ENCODE data around the gene SMARCAL1.

SMARCAL1 gene

DNA sequence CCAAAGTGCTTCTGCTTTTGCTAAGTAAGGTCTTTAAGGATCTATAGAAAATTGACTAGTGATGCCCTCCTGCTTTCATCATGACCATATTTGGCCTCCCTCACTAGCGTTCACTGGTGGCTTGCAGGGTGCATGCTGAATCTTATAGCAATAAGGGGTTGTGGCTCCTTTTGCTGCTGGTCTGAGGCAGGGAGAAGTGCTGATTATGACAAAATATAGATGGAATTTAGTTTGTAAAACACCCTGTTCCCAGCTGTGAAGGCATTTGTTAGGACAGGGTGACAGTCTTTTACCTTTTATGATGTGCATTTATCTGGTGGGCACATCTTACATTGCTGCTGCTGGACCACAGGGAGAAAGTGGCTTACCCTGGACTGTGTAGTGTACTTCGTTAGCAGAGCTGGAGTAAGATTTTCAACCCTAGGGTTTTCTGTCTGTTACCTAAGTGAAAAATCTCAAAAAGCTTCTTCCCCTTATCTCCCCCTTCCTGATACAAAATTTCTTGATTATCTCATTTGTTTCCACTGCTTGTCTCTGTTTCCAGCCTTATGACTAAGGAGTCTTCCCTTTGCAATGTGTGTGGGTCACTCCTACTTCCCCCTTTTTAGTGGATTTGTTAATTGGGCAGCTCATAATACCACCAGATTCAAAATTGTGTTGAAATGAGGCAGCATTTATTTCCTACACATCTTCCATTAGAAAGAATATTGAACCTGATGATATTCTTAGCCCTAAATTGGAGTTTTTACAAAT is 65.2 kb downstream of the SMARCAL1 start:
- DNase-seq (ENCODE audit: low read depth), result no peak

DNA sequence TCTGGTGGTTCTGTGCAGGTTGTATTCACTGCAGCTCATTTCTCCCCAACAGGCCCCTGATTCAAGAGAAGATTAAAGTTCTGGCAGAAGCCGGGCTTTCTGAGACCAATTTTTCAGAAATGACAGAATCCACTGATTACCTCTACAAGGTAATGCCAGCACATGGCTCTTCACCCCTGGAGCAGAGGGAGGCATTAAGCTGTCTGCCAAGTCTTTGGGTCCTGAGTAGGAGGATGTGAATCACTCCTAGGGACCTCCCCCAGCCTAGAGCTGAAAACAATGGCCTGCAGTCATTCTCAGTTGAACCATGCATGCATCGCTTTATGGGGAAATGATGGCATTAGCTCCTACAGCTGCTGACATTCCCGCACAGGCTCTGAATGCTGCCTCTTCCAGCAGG is 65.9 kb downstream of the SMARCAL1 start:
- no peak for DNase-seq (ENCODE audit: low read depth)

DNA sequence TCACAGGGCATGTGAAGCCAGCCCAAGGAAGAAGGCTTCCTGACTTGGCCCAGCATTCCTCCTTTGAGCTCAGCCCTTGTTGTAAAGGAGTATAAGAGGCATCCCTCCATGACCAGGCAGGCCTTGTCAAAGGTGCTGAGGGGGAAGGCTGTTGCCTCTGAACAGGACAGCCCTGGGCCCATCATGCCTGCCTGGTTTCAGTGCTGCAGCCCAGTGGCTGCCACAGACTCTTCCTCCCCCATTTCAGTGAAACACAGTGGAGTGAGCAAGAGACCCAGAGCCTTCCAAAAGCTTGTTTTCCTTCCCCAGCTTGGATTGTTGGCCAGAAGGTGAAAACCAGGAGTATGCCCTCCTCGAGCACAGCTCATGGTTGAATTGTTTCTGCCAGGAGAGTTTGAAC is 66.5 kb downstream of the SMARCAL1 start:
- DNase-seq (ENCODE audit: low read depth), result no peak

DNA sequence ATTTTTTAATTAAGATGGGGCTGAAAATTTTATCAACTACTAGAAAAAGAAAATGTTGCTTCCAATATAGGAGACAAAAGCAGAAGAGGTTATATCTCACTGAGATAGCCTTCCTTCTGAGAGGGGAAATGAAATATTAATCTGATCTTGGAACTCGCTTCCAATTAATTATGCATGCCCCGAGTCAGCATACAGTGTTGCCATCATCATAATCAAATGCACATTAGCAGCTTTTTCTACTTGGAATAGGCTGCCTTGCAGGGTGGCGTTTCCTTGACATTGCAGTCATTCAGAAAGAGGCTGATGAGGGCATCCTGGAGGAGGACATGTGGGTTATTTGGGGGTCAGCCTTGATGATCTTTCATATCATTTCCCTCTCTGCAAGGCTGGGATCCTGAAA is 67.9 kb downstream of the SMARCAL1 start:
- DNase-seq (ENCODE audit: low read depth), result no peak

DNA sequence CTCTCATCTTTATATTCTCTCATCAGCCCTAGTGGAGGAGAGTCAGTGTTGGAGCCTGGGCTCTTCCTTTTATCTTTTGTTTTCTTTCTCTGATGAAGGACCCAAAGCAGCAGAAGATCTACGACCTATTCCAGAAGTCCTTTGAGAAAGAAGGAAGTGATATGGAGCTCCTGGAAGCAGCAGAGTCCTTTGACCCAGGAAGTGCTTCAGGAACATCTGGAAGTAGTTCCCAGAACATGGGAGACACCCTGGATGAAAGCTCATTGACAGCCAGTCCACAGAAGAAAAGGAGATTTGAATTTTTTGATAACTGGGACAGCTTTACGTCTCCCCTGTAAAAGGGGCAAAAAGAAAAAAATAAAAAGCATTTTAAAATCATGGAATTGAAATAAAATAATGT is 70.4 kb downstream of the SMARCAL1 start:
- no peak for DNase-seq (ENCODE audit: low read depth)

DNA sequence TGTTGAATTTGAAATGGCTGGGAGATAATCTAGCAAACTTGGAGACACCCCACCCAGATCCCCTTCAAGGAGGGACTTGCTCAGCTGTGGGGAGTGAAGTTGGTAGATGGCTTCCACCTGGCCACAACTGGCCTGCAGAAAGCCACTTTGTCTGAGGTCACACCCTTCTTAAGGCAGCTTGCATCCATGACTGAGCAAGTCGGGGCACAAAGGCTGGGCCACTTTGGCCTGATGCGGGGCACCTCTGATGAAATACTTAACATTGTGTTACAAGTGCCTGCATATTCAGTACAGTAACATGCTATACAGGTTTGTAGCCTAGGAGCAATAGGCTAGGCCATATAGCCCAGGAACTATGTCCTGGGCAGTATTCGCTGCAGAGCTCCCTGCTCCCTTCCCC is 73.0 kb downstream of the SMARCAL1 start:
- no peak for DNase-seq (ENCODE audit: low read depth)

DNA sequence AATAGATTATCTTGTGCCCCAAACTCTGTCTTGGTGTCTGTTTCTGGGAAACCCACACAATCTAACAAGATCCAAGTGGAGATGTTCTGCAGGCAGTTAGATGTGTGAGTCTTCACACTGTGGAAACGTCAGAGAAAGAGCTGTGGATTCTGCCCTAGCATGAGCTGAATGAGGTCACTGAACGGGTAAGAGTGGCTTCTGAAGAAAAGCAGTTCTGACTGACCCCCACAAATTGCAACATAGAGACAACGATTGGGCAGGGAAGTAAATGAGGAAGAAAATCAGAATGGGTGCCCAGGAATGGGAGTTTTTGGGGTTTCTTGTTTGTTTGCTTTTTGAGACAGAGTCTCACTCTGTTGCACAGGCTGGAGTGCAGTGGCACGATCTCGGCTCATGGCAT is 73.5 kb downstream of the SMARCAL1 start:
- no peak for DNase-seq (ENCODE audit: low read depth)

DNA sequence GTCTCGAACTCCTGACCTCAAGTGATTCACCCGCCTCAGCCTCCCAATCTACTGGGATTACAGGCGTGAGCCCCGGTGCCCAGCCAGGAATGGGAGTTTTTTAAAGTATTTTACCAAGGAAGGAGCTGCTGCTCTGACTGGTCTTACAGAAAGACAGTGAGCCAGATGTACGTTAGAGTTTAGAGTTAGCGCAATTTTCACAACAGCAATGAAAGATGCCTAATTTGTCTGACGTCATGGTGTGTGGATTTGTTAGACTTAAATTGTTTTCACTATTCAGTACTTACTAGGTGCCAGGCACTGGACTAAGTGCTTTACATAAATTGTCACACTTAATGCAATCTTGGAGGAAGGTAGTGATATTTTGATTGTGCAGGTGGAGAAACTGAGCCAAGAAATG is 74.0 kb downstream of the SMARCAL1 start:
- no peak for DNase-seq (ENCODE audit: low read depth)

DNA sequence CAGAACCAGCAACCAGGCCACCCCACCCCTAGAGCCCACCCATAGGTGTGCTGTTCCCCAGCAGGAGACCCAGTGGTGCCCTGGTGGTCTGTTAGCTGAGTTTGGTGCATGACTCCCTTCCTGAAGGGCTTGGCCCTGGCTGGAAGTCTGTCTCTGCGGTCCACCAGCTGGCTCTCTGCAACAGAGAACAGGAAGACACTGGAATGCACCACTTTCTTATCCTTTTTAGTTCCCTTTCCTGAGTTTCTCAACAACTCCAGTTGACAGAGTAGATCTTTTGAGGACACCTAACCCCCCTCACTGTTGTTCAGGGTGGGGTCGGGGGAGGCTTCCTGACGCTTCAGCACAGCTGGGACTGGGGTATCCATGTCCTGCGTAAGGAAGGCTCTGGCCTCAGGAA is 74.4 kb downstream of the SMARCAL1 start:
- DNase-seq (ENCODE audit: low read depth), result no peak

DNA sequence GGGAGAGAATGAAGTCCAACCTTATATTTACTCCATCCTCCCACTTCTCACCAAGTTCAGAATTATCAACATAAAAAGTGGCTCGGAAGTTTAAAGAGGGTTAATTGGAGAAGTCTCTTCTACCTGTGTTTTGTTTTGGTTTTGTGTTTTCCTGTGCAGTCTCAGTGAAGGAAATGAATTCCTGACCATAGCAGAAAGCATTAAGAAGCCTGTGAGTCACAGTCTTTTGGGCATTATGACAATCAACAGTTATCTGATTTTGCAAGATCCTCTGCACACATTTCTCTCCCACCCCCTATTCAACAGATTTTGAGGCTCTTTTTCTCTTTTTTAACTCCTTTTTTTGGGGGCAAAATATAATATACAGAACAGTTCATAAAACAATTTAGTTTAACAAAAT is 77.8 kb downstream of the SMARCAL1 start:
- DNase-seq (ENCODE audit: low read depth), result no peak

DNA sequence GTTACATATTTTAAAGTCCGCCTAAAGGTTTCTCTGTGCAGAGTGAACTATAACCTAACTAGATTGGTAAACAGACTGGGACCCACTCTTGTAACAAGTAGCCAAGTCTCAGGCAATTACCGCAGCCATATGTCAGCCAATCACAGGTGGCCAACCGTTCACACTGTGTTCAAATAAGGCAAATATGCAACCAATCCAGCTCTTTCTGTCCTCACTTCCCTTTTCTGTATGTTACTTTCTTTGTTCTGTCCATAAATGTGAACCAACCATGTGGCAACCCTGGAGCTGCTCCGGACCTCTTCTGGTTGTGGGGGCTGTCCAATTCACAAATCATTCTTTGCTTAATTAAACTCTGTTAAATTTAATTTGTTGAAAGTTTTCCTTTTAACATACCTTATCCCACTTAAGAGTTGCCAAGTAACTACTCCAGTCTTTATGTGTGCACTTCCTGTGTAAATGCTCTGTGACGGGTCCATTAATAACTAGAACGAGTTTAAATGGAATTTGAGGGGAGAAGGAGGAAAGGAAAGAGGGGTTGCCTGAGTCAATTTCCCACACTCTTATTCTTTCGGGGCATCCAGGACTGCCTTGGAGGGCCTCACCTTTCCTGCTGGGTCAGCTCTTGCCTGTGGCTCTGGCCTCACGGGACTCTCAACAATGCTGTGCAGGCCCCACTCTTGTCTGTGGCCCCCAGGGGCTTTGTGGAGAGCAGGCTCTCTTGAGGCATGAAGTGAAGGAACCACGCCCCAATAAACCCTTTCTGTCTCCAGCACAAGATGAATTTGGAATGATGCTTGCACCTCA is 79.7 kb downstream of the SMARCAL1 start:
- no peak for DNase-seq (ENCODE audit: low read depth)

DNA sequence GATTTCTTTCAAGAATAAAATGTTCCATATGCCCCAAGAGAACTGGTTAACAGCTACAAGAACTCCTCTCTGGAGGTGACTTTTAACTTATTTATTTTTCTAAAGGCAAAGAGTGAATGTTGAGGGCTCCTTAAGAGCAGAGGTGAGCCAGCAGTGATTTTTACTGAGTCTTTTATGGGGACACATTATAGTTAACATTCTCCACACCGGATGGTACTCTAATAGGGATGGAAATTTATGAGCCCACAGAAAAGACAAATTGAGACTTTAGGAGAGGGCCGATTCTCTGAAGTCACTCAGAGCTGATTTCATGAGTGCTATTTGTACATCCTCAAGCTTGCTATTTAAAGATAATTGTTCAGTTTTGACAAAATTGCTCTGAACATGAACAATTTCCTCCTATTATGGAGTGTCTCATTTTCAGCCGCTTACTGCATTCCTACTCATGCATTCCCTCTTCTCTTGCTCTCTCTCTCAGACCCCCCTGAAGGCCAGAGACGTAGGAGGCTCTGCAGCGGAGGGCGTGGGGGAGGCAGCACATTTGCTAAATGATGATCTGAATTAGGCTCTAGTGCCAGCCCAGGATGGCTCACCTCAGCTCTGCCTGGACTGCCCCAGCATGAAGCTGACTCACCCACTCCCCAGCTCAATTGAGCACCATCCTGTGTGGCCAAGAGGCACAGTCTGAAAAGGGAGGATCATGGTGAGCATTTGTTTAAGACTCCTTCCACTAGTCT is 80.5 kb downstream of the SMARCAL1 start:
- DNase-seq (ENCODE audit: low read depth), result no peak

DNA sequence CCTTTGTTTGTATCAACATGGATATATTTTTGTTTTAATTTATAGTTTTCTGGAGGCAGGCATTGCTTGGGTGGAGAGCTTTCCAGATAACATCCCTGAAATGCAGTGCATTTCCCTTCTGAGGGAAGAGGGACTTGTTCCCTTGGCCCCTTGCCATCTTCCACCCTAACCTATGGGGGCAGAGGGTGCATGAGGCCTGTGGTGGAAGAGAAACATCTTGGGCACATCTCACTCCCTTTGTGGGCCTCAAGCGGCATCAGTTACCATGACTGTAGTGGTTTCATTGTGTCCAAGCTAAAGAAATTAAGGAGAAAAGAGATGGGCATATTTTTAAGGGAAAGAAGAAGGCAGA is 81.0 kb downstream of the SMARCAL1 start:
- DNase-seq (ENCODE audit: low read depth), result no peak

DNA sequence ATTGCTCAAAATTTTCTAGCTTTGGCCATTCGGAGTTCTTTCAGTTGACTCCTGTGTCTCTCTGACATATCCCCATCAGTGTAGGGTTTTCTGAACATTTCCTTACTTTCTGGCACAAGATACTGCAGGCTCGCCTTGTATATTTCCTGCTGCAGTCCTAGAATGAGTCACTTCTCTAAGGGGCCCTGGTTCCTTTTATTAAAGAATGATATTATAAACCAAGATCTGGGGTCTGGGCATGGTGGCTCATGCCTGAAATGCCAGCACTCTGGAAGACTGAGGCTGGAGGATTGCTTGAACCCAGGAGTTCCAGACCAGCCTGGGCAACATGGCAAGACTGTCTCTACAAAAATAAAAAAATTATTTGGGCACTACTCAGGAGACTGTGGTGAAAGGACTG is 83.4 kb downstream of the SMARCAL1 start:
- no peak for DNase-seq (ENCODE audit: low read depth)

DNA sequence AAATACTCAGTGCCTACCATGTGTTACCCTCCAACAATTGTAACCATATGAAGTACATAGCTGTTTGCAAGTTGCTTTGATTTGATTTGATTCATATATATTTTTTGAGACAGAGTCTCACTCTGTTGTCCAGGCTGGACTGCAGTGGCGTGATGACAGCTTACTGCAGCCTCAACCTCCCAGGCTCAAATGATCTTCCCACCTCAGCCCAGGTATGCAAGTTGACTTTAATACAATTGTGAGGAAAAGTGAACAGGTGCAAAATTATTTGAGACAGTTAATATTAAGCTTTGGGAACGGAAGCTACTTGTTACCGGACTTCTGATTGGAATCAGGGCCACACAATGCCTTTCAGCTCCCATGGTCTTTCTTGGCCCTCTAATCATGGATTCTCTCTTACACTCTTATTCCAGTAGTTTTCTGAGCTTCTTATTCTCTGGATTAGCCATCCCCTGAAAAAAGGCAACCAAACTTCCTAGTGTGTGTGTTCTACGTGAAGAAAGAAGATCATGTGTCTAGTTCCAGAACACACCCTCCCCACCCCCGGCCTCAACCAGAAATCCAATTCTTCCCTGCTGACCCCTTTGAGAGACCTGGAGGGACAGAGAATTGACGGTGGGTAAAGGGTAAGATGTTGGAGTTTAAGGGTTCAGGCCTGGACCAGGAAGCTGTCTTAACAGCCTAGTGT is 85.2 kb downstream of the SMARCAL1 start:
- DNase-seq (ENCODE audit: low read depth), result no peak

DNA sequence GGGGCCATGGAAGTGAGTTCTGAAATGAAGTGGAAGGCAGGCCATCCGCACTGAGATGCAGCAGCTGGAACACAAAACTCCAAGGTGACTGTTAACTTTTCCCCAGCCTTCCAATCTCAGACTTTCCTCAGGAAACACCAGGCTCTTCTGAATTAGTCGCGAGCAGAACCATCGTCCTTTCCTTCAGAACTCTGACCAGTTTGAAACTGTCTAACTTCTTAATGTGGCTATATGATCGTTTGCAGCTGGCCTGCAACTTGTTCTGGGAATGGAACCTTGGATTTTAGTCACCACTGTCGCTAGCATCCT is 85.7 kb downstream of the SMARCAL1 start:
- no peak for DNase-seq (ENCODE audit: low read depth)

DNA sequence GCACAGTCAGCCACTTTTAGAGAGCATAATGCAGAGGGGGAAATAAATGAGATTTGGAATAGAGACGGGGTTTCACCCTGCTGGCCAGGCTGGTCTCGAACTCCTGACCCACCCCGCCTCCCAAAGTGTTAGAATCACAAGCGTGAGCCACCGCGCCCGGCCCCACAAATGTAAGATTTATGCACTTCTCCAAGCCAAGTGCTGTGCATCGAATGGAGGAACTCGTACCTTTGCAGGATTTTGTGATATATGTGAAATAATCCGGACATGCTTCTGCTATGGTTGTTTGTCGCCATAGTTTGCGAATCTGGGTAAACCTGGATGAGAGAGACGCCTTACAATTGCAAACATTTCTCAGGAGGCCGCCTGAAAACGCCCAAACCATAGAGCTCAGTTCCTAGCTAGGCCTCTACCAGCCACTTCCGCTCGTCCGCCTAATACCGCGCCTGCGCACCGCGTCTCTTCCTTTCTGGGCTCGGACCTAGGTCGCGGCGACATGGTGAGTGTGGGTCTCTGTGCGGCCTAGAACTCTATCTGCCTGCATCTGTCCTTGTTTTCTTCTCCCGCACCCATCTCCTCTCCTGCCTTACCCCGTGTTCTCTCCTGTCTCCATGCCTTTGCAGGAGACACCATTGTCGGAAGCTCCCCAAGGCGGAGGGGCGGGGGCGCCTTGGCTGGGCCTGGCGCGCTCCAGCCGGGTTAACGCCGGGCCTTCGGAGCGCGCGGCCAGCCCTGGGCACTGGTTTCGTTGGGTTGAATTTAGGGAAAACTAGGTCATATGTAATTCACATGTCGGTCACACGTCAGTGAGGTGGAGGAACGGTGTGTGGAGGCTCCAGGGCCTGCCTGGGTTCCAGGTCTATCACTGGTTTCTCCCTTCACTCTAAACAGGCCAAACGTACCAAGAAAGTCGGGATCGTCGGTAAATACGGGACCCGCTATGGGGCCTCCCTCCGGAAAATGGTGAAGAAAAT is 86.4 kb downstream of the SMARCAL1 start, which contains the start of gene RPL37A:
RPL37A (plus strand) TSS at position 466 of the 974 bp plus-strand sequence; CDS start at position 497, 31 bp downstream.
- DNase-seq (ENCODE audit: low read depth), result peak; percentile 82

DNA sequence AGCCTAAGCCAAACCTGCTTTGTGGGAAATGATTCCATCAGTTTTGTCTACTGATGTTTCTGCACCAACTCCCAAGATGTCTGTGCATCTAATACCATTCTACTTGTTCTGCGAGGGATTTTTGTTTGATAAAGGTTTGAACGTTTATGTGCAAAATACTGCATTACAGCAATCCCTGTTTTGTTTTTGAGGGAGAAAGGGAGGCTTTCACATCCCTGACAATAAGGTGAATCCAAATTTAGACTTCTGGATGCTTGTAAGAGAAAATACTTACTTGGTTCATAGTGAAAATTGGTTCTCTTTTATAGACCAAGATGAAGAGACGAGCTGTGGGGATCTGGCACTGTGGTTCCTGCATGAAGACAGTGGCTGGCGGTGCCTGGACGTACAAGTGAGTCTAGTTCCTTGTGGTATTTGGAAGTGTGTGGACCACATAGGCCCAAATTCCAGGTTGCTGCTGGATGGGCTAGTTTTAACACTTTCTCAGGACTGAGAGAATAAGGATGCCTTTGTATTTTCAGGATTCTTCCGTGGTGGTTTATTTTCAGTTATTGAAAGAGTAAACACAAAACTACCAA is 87.4 kb downstream of the SMARCAL1 start:
- DNase-seq (ENCODE audit: low read depth), result no peak

DNA sequence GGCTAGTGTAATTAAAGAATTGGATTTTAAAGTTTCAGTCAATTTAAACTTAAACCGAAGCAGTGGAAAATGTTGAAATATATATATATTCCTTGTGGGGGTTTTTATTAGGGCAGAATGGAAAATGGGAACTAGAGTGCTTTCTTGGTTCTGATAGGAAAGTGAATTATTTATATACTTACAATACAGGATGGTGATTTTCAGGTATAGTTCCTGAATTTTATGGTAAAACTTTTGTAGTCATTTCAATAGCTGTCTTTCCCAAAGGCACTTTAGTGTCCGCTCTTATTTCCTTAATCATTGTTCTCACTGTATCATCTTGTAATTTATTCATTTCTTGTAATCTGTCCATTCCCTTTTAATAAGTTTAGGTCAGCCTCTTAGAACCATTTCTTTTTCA is 88.3 kb downstream of the SMARCAL1 start:
- no peak for DNase-seq (ENCODE audit: low read depth)

DNA sequence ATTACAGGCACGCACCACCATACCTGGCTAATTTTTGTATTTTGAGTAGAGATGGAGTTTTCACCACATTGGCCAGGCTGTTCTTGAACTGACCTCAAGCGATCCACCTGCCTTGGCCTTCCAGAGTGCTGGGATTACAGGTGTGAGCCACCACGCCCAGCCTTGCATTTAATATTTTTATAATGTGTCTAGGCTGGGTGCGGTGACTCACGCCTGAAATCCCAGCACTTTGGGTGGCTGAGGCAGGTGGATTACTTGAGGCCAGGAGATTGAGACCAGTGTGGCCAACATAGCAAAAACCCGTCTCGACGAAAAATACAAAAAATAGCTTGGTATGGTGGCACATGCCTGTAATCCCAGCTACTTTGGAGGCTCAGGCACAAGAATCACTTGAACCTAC is 89.6 kb downstream of the SMARCAL1 start:
- no peak for DNase-seq (ENCODE audit: low read depth)
